ENCODE measurements around the gene ABTB2. TPM values are rescaled to one million over a fixed set of nuclear protein-coding genes. Genes with fewer than 3 reads are reported as not detected.

ABTB2 gene
- total and polyA plus RNA-seq, 9 of the 15 experiments (the other 6 are each of a cell fraction or from before 2014, with no cell fraction given): 0.03 to 0.18 (median 0.12) TPM; not detected in 2

- peak; percentile 91 for TF ChIP-seq TAF1 (IDR thresholded peaks at IDR 0.05; ENCODE audit: control insufficient read depth, extremely low read depth, insufficient read depth, low read length, severe bottlenecking)
- TF ChIP-seq ZFP91 (CRISPR knock-in tag; IDR thresholded peaks at IDR 0.05): no peak
- no peak for TF ChIP-seq ZNF23 (CRISPR knock-in tag; IDR thresholded peaks at IDR 0.05)
- TF ChIP-seq TBL1XR1 (IDR thresholded peaks at IDR 0.05; ENCODE audit: low read length in 2 of 2): peak in 1 of 2 experiments; percentile 73; a peak in 1 of 4 replicates
- 0 out of 2 replicates have a peak, but pooled peaks have one; percentile 30 for TF ChIP-seq GABPA (tag; conservative IDR thresholded peaks at IDR 0.05; ENCODE audit: low read depth)
- TF ChIP-seq ZBTB26 (CRISPR knock-in tag; IDR thresholded peaks at IDR 0.05): peak; percentile 89; the same call in 1 of the 2 replicates
- peak; percentile 89 for TF ChIP-seq ZBED1 (IDR thresholded peaks at IDR 0.05)
- no peak; the same call in 1 of the 2 replicates for TF ChIP-seq ZNF444 (CRISPR knock-in tag; IDR thresholded peaks at IDR 0.05)
- TF ChIP-seq BRCA1 (IDR thresholded peaks at IDR 0.05): no peak
- 0 out of 2 replicates have a peak, but pooled peaks have one; percentile 34 for TF ChIP-seq BRCA1 (CRISPR knock-in tag; IDR thresholded peaks at IDR 0.05)
- peak; percentile 83 for TF ChIP-seq CHD7 (IDR thresholded peaks at IDR 0.05; ENCODE audit: low read depth, low read length)
- TF ChIP-seq KAT7 (CRISPR knock-in tag; IDR thresholded peaks at IDR 0.05; ENCODE audit: borderline replicate concordance): peak; percentile 79; the same call in 1 of the 2 replicates
- peak; percentile 18; the same call in 1 of the 2 replicates for TF ChIP-seq JUNB (CRISPR knock-in tag; conservative IDR thresholded peaks at IDR 0.05)
These were observed 252.5 kb downstream of the ABTB2 start, which contains the start of gene NAT10 (continued) for GRCh38 chr11:34105079-34105956.

Data from K562 (cell line).